ENCODE data around the gene GALNT2.

The GALNT2 gene

DNA sequence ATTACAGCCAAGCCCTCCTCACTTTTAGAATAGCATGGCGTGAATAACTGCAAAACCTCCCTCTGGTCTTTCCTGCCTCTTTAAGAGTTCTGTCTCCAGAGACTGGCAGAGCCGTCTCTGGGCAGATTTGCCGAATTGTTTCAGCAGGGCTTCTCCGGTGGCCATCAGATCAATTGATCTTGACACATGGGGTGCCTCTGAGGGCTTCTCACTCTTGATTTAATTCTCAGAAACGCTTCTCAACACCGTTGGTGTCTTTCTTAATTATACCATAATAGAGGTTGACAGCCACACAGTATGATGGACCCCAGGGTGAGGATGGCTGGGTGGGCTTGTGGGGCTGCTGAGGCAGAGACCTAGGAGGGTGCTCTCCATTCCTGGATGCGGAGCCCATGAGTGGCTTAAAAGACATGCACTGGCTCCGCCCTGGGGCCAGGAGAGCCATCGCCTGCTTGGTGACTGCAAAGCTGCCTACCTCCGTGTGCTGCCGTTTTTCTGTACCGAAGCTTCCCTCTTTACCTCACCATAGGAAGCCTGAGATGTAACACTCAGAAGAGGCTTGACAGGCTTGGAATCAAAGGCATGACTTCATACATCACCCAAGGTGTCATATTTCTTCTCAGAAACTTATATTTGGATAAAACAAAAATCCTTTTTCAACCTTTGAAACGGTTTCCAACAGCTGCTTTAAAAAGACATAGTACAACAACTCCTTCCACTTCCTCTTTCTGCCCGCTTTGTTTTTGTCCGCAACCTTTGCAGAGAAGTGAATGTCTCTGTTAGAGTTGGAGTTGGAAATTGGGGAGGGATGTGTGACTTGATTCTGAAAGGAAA is 82.9 kb downstream of the GALNT2 start:
- DNase-seq = no peak

DNA sequence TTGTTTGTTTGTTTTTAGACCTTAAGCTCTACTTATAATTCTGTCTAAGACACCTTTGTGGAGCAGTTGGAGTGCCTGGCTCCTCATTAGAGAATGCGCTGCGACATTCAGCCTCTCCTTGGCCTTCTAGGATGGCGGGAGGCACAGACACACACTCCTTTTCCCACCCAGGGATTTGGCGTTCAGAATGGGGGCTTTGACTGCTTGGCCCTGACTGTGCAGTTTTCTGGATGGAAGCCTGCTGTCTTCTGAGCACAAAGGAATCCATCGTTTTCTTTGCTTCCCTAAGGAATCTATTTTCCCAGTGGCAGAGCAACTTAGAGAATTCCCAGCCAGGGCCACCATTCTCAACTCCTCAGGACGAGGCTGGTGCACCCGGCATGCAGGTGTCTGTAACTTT is 83.6 kb downstream of the GALNT2 start:
- DNase-seq = no peak

DNA sequence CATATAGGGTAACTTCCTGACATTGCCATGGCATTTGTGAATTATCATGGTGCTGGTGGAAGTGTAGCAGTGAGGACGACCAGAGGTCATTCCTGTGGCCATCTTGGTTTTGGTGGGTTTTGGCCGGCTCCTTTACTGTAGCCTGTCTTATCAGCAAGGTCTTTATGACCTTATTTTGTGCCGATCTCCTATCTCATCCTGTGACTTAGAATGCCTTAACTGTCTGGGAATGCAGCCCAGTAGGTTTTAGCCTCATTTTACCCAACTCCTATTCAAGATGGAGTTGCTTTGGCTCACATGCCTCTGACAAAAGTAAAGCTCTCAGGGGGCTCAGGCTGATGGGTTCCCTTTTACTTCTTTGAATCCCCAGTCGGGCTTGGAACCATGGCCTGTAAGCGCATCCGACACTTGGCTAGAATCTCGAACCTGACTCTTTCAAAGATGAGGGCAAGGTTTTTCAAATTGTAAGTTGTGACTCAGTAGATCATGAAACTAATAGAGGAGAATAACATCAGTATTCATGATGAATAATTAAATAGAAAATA is 85.0 kb downstream of the GALNT2 start:
- DNase-seq = no peak

DNA sequence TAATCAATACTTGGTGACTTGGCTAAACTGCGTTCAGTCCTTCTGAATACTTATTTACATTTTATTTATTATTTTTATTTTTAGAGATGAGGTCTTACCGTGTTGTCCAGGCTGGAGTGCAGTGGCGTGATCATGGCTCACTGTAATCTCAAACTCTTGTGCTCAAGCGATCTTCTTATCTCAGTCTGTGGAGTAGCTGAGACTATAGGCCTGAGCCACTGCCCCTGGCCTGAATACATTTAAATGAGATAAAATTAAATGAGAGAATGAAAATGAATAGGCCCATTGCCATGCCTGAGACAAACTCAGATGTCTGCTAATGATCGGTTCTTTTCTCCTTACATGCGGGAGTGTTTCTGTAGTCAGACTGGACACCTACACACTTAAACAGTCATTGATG is 86.0 kb downstream of the GALNT2 start:
- no peak for DNase-seq

DNA sequence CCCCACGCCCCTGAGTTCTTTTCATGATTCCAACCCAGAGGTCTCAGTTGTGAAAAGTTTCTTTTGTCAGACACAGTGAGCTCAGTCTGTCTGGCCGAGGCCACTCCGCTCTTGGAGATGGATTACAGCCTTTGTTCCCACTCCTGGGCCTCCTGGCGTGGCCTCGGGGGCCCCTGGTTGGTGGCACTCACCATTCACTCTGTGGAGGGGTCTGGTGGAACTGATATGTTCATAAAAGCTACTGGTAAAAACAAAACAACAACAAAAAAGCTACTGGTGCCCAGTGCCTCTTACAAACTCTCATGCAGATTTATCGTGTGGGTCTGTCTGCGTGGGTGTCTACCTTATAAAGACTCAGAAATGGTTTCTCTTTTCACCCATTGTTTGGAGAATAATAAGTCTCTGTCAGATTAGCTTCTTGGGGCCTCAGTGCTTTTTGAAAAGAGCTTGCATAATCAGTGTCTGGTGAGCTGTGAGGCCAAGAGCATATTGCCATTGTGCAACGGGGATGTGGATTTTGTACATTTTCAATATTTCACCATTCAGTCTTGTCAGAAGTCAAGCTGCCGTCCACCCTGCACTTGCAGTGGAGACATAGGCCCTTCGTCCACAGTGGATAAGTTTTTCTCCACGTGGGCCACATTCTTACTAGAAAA is 86.7 kb downstream of the GALNT2 start:
- DNase-seq = no peak

DNA sequence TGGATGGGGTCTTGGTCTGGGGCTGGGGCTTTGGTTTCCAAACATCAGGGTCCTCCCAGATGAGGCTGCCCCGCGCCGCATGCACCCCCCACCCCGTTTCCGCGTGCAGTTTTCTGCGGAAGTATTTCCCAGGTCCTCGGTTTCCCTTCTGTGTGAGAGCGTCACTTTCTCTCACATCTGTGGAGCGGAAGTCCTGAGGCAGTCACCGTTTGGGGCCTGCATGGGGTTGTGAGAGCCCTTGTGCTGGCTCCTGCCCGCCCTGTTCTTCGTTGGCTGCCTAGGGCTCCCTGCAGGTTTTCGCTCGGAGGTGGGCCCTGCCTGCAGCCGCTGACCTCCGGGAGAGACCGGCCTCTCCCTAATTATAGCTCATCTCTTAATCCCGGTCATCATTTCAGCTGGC is 88.0 kb downstream of the GALNT2 start:
- no peak for DNase-seq

DNA sequence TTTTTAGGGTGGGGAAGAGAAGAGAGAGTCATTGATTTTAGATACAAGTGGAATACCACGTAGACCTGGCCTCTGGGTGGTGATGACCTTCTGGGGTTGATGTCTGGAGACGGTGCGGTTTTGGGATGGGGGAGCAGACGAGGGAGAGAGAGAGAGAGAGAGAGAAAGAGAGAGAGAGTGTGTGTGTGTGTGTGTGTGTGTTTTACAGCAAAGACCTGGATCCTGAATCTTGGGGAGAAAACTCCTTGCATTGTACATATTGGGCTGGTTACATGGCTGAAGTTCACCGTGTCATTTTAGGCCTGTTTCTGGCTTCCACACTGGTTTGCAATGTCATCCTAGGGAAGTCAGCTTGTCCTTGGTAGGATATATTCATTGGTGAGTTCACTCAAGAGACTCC is 89.0 kb downstream of the GALNT2 start:
- DNase-seq = no peak

DNA sequence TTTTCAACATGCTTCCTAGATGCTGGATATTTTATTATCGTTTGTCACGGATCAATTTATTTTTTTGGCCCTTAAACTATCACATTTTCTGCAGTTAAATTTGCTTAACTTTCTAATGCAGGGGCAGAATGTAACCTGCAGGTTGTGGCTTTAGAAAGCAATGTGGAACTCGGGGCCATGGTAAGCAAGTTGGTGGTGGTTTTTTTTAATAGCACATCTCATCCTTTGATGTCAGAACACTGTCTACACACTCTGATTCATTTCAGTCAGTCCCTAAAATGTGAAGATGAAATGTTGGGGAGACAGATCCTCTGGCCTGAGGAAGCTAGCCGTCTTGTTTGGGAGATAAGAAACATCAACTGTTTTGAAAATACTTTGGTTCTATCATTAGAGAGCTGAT is 89.5 kb downstream of the GALNT2 start:
- DNase-seq = no peak

DNA sequence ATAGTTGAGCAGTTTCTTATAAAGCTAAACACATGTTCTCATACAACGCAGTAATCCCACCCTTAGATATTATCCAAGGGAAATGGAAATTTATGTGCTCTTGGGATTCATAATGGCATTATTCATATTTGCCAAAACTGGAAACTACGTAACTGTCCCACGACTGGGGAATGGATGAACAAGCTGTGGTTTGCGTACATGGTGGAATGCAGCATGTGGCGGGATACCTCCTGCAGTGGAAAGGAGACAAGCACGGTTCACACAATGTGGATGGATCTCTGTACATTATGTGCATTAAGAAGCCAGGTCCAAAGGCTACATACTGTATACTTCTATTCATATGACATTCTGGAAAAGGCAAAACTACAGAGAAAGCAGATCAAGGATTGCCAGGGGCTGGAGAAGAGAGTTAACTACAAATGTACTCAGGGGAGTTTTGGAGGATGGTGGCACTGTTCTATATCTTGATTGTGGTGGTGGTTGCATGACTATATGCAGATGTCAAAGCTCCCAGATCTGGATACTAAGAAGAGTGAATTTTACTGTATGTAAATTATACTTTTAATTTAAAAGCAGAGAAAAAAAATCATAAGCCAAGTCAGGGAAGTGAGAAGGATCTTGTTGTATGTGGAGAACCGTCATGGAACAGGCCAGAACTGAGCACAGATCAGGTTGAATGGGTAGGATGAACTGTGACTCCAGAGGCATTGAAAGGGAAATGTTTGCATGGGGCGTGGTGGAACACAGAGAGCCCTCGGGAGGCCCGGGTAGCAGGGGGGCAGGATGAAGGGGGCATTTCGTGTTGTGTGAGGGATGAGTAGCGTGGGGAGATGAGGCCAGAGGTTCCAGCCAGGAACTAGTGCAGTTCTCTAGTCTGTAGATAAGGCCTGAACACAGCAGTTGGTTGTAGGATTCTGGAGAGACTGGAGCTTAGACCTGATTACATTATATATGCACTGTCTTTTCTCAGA is 90.7 kb downstream of the GALNT2 start:
- no peak for DNase-seq

DNA sequence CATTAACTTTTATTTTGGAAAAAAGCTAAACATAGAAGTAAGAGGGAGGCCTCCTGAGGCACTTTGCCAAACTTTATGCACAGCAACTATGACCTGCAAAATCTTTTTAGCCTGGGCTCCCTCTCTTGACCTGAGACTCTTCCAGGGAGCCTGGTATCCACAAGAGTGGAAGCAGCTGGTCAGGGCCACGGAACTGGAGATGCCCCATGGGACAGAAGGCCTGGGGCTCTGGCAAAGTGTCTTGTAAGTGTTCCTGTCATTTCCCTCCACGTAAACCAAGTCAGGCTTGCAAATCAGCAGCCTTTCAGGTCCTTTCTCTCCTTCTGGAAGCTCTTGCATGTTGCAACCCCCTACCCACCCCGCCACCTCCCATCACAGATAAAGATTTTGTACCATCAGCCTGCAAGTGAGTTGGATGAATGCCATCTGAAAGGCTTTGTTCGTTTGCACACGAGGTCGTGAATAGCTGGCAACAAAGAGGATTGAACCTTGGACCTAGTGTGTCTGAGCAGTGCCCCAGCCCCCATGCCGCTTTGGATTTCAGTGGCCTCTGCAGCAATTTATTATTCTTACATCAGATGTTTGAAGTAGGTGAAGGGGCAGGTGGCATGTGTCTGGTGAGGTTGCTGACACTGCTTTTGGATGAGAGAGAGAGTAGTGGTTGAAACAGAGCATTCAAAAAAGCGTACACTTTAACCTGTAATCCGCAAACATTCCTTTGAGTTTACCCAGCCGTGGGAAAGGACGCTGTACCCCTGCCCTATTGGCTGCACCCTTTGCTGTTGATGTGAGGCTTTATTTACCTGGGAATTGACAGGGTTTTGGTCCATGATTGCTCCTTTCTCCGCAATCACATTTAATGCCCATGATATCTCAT is 91.6 kb downstream of the GALNT2 start:
- DNase-seq = no peak

DNA sequence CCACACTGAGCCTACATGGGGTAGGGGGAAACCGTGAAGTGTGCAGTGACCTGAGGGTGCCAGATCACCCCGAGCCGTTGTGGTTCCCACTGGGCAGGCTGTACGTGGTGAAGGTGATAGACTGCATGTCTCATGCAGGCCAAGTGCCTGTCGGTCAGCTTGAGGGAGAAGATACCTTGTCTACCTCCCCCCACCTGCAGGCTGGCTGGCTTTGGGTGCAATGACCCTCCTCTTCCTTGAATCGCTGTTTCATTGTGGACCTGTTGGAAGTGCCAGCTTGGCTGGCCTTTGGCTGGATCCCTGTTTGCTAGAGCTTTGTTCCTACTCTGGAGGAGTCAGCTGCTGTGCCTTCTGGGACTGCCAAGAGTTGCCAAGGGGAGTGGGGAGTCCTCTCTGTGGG is 92.5 kb downstream of the GALNT2 start:
- no peak for DNase-seq

DNA sequence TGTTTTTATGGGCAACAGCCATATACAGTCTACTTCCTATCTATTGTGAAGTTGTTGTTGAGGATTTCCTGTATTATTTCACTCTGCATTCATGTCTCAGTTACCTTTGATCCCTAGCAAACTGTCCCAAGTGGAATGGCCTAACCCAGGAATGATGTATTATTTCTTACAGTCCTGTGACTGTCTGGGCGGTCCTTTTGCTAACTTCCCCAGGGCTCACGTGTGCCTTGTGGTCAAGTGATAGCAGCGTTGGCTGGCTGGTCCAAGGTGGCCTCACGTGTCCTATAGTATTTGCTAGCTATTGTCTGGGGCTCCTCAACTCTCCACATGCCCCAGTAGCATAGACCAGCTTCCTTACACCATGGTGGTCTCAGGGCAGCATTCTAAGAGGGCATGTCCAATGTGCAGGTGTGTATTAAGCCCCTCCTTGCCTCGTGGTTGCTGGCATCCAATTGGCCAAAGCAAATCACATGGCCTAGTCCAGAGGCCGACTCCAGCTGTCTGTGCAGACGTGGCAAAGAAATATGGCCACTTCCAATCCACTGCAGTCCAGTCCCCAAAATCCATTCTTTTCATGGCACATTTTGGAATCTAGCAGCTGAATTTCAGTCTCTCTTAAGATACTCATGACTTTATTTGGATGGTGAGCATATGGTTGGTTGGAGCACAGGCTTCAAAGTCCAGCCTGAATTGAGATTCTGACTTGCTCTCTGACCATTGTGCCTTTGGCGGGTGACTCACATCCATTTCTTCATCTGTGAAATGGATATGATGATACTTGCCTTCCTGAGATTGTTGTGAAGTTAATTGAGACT is 94.1 kb downstream of the GALNT2 start:
- DNase-seq = no peak

DNA sequence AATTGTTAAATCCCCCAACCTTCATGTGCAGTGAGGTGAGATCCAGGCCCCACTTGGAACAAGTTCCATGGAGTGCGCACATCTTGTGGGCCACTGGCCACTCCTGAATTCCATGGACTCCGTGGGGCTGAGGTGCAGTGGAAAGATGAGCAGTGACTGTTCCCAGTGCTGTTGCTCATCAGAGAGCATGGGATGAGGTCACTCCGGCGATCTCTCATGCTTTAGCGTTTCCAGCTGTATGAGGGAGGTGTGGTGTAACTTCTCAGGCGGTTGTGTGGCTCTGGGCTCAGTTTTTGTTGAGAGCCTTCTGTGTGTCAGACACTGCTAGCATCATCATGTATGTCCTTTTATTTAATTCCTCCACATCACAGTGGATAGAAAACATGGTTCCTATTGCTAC is 96.2 kb downstream of the GALNT2 start:
- no peak for DNase-seq

DNA sequence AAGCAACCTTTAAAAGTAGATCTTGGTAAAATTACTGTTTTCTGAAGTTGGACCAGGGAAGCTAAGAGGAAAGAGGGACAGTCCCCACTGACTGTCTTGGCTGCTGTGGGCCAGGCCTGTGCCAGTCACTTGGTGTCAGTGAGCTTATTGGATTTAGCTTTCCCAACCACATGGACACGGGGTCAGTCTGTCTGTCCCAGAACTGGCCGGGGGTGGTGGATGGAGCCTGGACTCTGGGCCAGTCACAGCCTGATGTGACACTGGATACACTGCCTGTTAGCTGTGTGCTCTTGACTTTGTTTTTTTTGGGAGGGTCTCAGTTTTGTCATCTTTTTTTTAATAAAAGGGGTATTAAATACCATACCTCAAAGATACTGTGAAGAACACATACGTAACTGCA is 96.7 kb downstream of the GALNT2 start:
- no peak for DNase-seq

DNA sequence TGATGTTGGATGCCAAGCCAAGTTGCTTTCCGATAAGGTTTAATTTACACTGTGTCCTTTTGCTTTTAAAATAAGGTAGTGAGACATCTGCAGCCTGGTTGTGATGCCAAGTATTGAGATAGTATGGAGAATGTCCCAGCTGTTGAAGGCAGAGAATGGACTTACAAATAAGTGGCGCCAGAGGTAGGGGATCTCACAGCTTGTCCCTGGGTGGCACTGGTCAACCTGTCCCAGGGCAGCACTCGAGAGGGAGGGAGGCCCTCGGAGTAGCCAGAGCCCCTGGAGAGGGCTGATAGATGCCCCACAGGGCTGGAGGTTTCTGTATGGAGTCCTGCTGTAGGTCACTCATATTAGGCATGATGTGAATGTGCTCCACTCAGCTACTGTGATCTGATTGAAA is 98.5 kb downstream of the GALNT2 start:
- no peak for DNase-seq

DNA sequence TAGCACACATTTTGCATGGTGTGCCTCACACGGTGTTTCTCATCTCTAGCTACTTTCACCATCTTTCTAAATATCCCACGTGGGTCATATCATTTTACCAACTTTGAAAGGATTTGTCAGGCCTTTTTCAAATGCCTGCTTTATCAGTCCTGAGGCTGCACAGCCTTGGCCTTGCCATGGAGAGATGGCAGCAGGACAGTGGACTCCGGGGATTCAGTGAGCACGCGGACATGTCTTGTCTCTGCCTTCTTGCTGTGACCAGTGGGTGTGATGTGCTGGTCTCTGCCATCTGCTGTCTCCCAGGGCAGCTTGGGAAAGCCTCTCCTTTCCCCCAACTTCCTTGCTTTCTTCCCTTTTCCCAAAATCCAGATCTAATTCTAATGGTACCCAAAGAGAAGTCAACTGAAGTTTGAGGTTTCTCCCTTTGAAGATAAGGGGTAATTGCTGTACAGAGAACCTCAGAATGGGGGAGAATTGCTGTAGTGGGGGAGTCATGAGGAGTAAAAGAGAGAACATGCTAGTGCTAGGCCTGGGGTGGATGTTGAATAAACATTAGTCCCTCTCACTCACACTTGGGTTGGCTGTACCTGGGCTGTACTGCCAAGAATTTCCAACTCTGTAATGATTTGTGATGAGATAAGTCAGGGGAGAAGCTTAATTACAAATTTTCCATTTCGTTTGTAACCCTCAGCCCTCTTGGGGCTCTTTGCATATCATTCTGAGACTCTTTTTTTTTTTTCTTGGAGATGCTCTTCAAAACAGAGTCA is 99.5 kb downstream of the GALNT2 start:
- no peak for DNase-seq

DNA sequence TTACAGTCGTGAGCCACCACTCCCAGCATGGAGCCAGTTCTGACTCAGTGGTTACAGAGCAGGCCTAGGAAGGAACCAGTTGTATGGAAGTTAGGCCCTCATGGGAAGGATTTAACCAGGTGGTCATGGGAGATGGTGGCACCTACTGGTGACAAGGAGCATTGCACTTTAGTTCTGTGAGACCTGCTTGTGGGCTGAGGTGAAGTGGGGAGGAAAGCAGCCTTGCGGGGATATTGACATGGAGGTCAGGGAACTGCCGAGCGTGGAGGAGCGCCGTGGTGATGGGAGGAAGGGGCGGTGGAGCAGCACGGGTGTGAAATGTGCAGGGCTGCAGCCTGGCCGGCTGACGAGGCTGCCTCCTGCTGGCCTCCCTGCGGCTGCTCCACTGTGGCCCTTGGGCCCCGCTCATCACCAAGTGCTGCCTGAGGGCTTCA is 100.4 kb downstream of the GALNT2 start:
- no peak for DNase-seq

DNA sequence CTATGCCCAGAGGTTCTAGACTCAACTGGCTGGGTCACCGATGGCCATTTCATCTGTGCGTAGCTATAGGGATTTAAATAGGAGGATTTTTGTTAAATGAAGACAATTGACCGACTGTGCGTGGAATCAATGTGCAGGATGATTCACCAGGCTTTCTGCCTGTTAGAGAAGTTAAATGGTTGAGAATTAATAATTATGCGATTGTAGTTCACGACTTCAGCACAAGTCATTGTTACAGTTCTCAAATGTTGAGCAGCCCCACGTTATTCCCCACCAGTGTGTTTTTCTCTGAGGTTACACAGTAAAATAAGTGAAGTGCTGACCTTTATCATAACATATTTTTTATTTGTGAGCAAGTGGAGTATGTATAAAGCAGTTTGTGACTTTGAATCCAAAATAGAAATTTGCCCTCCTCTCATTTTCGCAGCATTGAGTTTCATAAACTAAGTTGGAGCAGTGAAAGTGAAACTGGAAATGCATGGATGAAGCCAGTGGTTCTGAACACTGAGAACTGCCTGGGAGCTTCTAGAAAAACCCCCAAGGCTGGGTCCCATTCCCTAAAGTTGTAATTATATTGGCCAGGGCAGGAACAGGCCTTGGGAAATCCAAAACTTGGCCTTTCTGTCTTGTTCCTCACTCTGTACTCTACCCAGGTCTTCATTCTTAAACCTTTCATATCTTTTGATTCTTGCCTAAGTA is 102.6 kb downstream of the GALNT2 start:
- no peak for DNase-seq

DNA sequence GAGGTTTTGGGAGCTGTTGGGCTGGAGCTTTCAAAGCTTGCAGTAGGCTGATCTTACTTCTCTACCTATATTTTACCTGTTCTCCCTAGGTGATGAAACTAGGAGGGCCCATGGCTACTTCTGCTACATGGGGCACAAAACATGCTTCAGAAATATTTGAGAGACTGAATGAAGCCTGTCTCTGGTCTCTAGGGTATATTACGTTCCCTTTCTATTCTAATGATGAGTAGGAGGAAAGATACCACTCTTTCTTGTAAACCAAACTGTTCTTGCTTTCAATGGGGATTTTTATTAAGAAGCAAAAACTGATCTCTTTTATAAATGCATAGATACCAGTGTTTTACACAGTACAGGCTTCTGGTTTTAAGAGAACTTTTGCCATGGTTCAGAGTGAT is 103.1 kb downstream of the GALNT2 start:
- no peak for DNase-seq

DNA sequence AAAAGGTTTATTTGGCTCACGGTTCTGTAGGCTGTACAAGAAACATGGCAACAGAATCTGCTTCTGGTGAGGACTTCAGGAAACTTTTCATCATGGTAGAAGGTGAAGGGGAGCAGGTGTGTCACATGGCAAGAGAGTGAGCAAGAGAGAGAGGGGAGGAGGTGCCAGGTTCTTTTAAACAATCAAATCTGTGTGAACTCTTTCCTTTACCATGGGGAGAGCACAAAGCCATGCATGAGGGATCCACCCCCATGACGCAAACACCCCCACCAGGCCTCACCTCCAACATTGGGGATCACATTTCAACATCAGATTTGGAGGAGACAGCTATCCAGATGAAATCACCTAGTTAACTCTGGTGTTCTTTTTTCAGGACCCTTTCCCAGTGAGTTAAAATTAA is 103.6 kb downstream of the GALNT2 start:
- DNase-seq = no peak

Data from activated effector memory CD4-positive, alpha-beta T cell treated with Interleukin-2 at 50 U/mL for 16 hours (primary cell).